OCI-LY1 (cell line): Measurements from ENCODE around the gene TNS1.

ENCODE experiments used
- H2AFZ ChIP-seq: fragments of 200-600 bp; sonication (generic), shearing (Covaris generic); 2 replicates; pipeline ENCODE4 v1.6.0; 2014; ENCODE audit warnings: antibody characterized with exemption, mild to moderate bottlenecking, low read length
- H3F3A ChIP-seq: fragments of 200-600 bp; sonication (generic), shearing (Covaris generic); 2 replicates; pipeline ENCODE4 v1.6.0; 2014; ENCODE audit warnings: mild to moderate bottlenecking, antibody characterized with exemption, low read length, moderate library complexity; ENCODE audit not compliant: insufficient read depth
- H3K27ac ChIP-seq: fragments of 200-600 bp; sonication (generic); 2 replicates; pipeline ENCODE4 v1.5.1; 2014; ENCODE audit warnings: low read length, mixed run types, mild to moderate bottlenecking, low read depth; ENCODE audit not compliant: poor library complexity, severe bottlenecking
- H3K27me3 ChIP-seq: fragments of 200-600 bp; sonication (generic); 2 replicates; pipeline ENCODE4 v1.6.0; 2014; ENCODE audit warnings: antibody characterized with exemption, mild to moderate bottlenecking, low read length, moderate library complexity; ENCODE audit not compliant: insufficient read depth
- H3K36me3 ChIP-seq: fragments of 200-600 bp; sonication (generic); 2 replicates; pipeline ENCODE4 v1.6.1; 2014; ENCODE audit warnings: mild to moderate bottlenecking, antibody characterized with exemption, low read length, moderate library complexity, mixed read lengths; ENCODE audit not compliant: insufficient read depth
- H3K4me1 ChIP-seq: fragments of 200-600 bp; sonication (generic); 2 replicates; pipeline ENCODE4 v1.5.1; 2014; ENCODE audit warnings: mild to moderate bottlenecking, low read length, moderate library complexity; ENCODE audit not compliant: insufficient read depth, severe bottlenecking
- H3K4me2 ChIP-seq: fragments of 200-600 bp; sonication (generic), shearing (Covaris generic); 2 replicates; pipeline ENCODE4 v1.6.1; 2014; ENCODE audit warnings: low read length
- H3K4me3 ChIP-seq: fragments of 200-600 bp; sonication (generic); 2 replicates; pipeline ENCODE4 v1.5.1; 2014; ENCODE audit warnings: low read length, low read depth, mild to moderate bottlenecking, mixed read lengths; ENCODE audit not compliant: poor library complexity, severe bottlenecking
- H3K79me2 ChIP-seq: fragments of 200-600 bp; shearing (Covaris generic); 2 replicates; pipeline ENCODE4 v1.6.1; 2016; ENCODE audit warnings: mixed run types, low read length, mixed read lengths; ENCODE audit not compliant: insufficient read depth
- H3K9ac ChIP-seq: fragments of 200-600 bp; sonication (generic), shearing (Covaris generic); 2 replicates; pipeline ENCODE4 v1.6.1; 2014; ENCODE audit warnings: mild to moderate bottlenecking, low read length, mixed read lengths
- H3K9me2 ChIP-seq: fragments of 200-600 bp; sonication (generic), shearing (Covaris generic); 2 replicates; pipeline ENCODE4 v1.6.1; 2014; ENCODE audit warnings: low read depth, mild to moderate bottlenecking, low read length, mixed read lengths
- H3K9me3 ChIP-seq: fragments of 200-600 bp; shearing (Covaris generic); 2 replicates; pipeline ENCODE4 v1.6.1; 2014; ENCODE audit warnings: low read length, mixed read lengths
- H4K20me1 ChIP-seq: fragments of 200-600 bp; sonication (generic), shearing (Covaris generic); 2 replicates; pipeline ENCODE4 v1.6.0; 2016; ENCODE audit warnings: mild to moderate bottlenecking, low read length; ENCODE audit not compliant: insufficient read depth
- CTCF ChIP-seq: fragments of 200-600 bp; sonication (generic), shearing (Covaris generic); IDR thresholded peaks from 2 replicates; pipeline ENCODE4 v1.5.1; 2017; ENCODE audit warnings: mild to moderate bottlenecking, antibody characterized with exemption, low read length, moderate library complexity, mixed read lengths
- EZH2 ChIP-seq: fragments of 200-600 bp; sonication (generic), shearing (Covaris generic); IDR thresholded peaks from 2 replicates; pipeline ENCODE4 v1.8.0; 2017; ENCODE audit warnings: borderline replicate concordance, mixed run types, mild to moderate bottlenecking, antibody characterized with exemption, low read length, moderate library complexity, mixed read lengths

TNS1 gene

GRCh38 chr2:218009765-218010139 is 7.0 kb upstream of the TNS1 start:
- Histone ChIP-seq H3K9me3 (no peaks in the 10 kb centered on the region), H3K9ac (no peak overlapping the region), H3K4me2 (no peak overlapping the region), H3K4me1 (no peaks in the 10 kb centered on the region), H3K79me2 (no peaks in the 10 kb centered on the region), H3K27me3 (peaks cover 11% of the 10 kb centered on the region; the same call in 1 of the 2 replicates), H2AFZ (no peak overlapping the region), H3K4me3 (no peak overlapping the region), H3K27ac (no peak overlapping the region), H4K20me1 (no peaks in the 10 kb centered on the region), H3K36me3 (no peaks in the 10 kb centered on the region), H3K9me2 (no peaks in the 10 kb centered on the region), H3F3A (no peaks in the 10 kb centered on the region)
- TF ChIP-seq CTCF, result no peak

DNA sequence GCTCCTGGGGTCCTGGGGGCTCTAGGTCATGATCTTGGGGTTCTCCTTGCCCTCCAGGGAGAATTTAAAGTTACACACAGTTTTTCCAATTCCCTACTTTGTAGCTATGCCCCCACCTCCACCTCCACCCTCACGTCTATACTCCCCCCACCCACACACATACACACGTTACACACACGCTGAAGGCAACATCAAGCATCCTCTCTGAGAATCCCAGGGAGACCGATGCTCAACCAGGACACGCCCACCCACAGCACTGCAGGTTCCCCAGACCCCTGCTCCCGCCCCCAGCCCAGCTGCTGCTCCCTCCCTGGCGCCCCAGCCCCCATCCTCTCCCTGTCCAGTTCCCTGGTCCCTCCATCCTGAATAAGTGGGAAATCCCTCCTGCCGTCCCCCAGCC is 6.4 kb upstream of the TNS1 start:
- TF ChIP-seq EZH2, result no peak
- TF ChIP-seq CTCF, result no peak
- no peak overlapping the region for H3K9ac ChIP-seq
- H3K9me3 ChIP-seq, result no peaks in the 10 kb centered on the region
- peaks cover 11% of the 10 kb centered on the region; the same call in 1 of the 2 replicates for H3K27me3 ChIP-seq
- H3K4me1 ChIP-seq, result no peaks in the 10 kb centered on the region
- H3K4me3 ChIP-seq, result no peak overlapping the region
- no peak overlapping the region for H3K27ac ChIP-seq
- no peak overlapping the region for H2AFZ ChIP-seq
- no peaks in the 10 kb centered on the region for H3K36me3 ChIP-seq
- no peaks in the 10 kb centered on the region for H4K20me1 ChIP-seq
- no peaks in the 10 kb centered on the region for H3K79me2 ChIP-seq
- no peak overlapping the region for H3K4me2 ChIP-seq
- no peaks in the 10 kb centered on the region for H3F3A ChIP-seq
- H3K9me2 ChIP-seq, result no peaks in the 10 kb centered on the region

GRCh38 chr2:218008060-218009040 is 5.6 kb upstream of the TNS1 start:
- Histone ChIP-seq H3K4me2 (no peak overlapping the region), H3K4me3 (no peak overlapping the region), H3K36me3 (no peaks in the 10 kb centered on the region), H3K9me2 (no peaks in the 10 kb centered on the region), H3K9ac (no peak overlapping the region), H2AFZ (no peak overlapping the region), H4K20me1 (no peaks in the 10 kb centered on the region), H3K27me3 (peaks cover 11% of the 10 kb centered on the region; the same call in 1 of the 2 replicates), H3K9me3 (no peaks in the 10 kb centered on the region), H3K4me1 (no peaks in the 10 kb centered on the region), H3K79me2 (no peaks in the 10 kb centered on the region), H3K27ac (no peak overlapping the region), H3F3A (no peaks in the 10 kb centered on the region)
- TF ChIP-seq CTCF, result no peak
- no peak for TF ChIP-seq EZH2
